Esophagus (tissue), 2 donors: ENCODE data around the gene MRO. TPM values are rescaled to one million over a fixed set of nuclear protein-coding genes. Genes with fewer than 3 reads are reported as not detected.

Experiments used
- H3K27ac ChIP-seq, 2 donors: one replicate each; pipeline ENCODE4 v1.5.1; 2013; ENCODE audit warnings: low read depth in 2 of 2, mild to moderate bottlenecking in 2 of 2, inconsistent platforms in 1 of 2, low read length in 1 of 2, moderate library complexity in 1 of 2
- H3K27me3 ChIP-seq, 2 donors: one replicate each; pipeline ENCODE4 v1.6.1; 2013; ENCODE audit warnings: low read length in 2 of 2, control low read depth in 1 of 2, mild to moderate bottlenecking in 1 of 2; ENCODE audit not compliant: insufficient read depth in 2 of 2, control insufficient read depth in 1 of 2
- H3K36me3 ChIP-seq, 2 donors: one replicate each; pipeline ENCODE4 v1.6.1; 2013; ENCODE audit warnings: low read length in 1 of 2; ENCODE audit not compliant: control insufficient read depth in 2 of 2, insufficient read depth in 2 of 2
- H3K4me1 ChIP-seq, 2 donors: one replicate each; pipeline ENCODE4 v1.6.1; 2013; ENCODE audit warnings: low read length in 1 of 2; ENCODE audit not compliant: control insufficient read depth in 2 of 2, insufficient read depth in 2 of 2
- H3K4me3 ChIP-seq, 2 donors: one replicate each; pipeline ENCODE4 v1.5.1; 2013; ENCODE audit warnings: low read length in 2 of 2, mild to moderate bottlenecking in 2 of 2, low read depth in 1 of 2, moderate library complexity in 1 of 2
- H3K9me3 ChIP-seq, 2 donors: one replicate each; pipeline ENCODE4 v1.6.1; 2013; ENCODE audit warnings: mild to moderate bottlenecking in 2 of 2, low read depth in 1 of 2, low read length in 1 of 2, moderate library complexity in 1 of 2; ENCODE audit not compliant: control insufficient read depth in 2 of 2, insufficient read depth in 1 of 2
- WGBS, 2 donors: extraction: QIAGEN DNeasy Blood & Tissue Kit; methylation state at CpG; one replicate each; pipeline ENCODE4 v1.1.7; 2013; 5-methylcytosine and 5-hydroxymethylcytosine counted together
- polyA plus RNA-seq, 2 donors: library from polyadenylated mRNA; stranded (reverse); fragments of 200-250 nt; gene quantifications; one replicate each; pipeline ENCODE4 v1.2.3, GENCODE V29; 2013
- donor health status: healthy with polysubstance abuse.
- donor health status: Bipolar disorder and iron deficiency.

The MRO gene
- polyA plus RNA-seq, 2 donors: 0.07 to 0.16 TPM

DNA sequence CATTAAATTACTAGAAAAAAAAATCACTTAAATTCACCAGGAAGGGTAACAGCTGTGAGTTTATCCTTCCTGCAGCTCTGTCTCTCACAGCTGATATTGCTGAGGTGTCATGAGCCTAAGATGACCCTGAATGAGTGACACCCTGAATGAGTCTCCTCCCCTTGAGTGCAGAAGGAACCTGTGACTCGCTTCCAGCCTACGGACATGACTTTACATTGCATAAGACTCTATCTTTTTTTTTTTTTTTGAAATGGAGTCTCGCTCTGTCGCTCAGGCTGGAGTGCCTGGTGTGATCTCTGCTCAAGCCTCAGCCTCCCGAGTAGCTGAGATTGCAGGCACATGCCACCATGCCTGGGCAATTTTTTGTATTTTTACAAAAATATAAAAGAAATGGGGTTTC lies 14.1 kb downstream of the MRO start:
- H3K4me1 ChIP-seq: no peaks in the 10 kb centered on the region
- no peaks in the 10 kb centered on the region for H3K9me3 ChIP-seq
- H3K27me3 ChIP-seq: no peaks in the 10 kb centered on the region
- H3K4me3 ChIP-seq: no peak overlapping the region
- 82 to 86% methylated on average over 5 of the region's 5 CpGs for WGBS, 2 donors
- no peak overlapping the region for H3K27ac ChIP-seq
- no peaks in the 10 kb centered on the region for H3K36me3 ChIP-seq

DNA sequence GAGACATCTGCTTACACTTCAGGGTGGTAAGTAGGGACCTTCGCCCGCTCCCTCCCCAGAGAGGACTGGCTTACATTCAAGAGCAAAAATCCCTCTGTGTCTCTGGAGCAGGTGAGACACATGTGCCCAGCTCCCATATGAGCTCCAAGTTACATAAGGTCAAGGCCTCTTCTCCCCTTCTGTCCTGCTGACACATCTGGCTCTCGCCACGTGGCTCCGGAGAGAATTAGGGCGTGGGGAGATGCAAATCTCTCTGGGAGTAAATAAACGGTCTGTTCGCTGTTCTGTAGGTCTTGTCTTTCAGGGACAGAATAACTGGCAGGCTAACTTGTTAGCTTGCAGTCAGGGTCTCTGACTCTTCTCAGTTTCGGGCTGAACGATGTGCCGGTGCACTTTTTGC lies 16.2 kb downstream of the MRO start:
- Histone ChIP-seq H3K27me3 (no peaks in the 10 kb centered on the region), H3K4me3 (no peak overlapping the region), H3K4me1 (no peaks in the 10 kb centered on the region), H3K36me3 (no peaks in the 10 kb centered on the region), H3K9me3 (no peaks in the 10 kb centered on the region), H3K27ac (no peak overlapping the region)
- WGBS, 2 donors: 63 to 79% methylated on average over 11 of the region's 11 CpGs

DNA sequence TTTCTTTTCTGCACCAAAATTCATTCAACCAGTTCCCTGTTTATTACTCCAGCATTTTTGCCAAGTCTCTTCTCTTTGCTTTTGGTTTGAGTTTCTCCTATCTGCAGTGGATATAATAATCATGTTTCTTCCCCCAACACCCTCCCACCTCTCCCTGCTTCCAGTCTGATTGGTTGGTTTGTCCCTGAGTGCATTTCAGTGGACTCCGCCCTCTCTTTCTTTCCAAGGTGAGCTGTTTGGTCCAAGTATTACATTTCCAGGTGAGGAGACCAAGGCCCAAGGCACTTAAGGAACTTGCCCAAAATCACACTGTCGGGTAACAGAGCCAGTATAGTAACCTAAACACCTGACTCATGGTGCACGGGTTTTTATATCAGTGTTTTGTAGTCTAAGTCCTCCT lies 17.7 kb downstream of the MRO start:
- Histone ChIP-seq H3K9me3 (no peaks in the 10 kb centered on the region), H3K27ac (no peak overlapping the region), H3K4me1 (no peaks in the 10 kb centered on the region), H3K27me3 (peaks cover 2 to 4% of the 10 kb centered on the region in 2 donors), H3K4me3 (no peak overlapping the region), H3K36me3 (no peaks in the 10 kb centered on the region)
- 47 to 61% methylated on average over 3 of the region's 3 CpGs for WGBS, 2 donors

DNA sequence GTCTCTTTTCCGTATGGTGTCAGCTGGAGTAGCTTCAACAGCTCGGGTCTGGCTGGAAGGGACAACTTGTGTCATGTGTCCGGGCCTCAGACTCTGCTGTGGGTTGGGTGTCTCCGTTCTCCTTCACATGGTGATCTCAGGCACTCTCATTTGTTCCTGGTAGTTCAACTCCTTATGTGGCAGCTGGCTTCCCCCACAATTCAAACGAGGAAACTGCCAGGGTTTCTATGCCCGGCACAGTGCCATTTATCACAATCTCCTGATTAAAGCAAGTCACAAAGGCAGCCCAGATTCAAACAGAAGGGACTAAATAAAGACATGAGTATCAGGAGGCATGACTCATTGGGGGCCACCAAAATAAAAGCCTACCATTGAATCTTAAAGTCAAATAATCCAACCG lies 22.7 kb downstream of the MRO start:
- Histone ChIP-seq H3K36me3 (no peaks in the 10 kb centered on the region), H3K9me3 (no peaks in the 10 kb centered on the region), H3K4me3 (no peak overlapping the region), H3K27ac (no peak overlapping the region), H3K27me3 (peaks cover 2 to 4% of the 10 kb centered on the region in 2 donors), H3K4me1 (no peaks in the 10 kb centered on the region)
- WGBS, 2 donors: 42 to 50% methylated on average over 7 of the region's 7 CpGs

DNA sequence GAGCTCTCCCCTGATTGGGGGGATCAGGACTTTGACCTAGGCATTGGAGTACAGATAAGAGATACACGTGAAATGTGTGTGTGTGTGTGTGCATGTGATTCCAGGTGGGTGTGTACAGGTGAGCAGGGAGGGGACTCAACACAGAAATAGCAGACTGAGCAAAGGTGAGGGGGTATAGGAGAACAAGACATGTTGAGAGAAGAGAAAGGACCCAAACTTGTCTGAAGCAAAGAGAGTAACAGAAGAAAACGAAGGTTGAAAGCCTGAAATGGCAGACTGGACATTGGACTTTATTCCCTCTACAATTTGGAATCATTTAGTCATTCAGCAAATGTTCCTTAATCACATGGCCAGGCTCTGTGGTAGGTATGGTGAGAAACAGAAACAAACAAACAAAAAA lies 23.3 kb downstream of the MRO start:
- no peaks in the 10 kb centered on the region for H3K4me1 ChIP-seq
- whole genome bisulfite sequencing, 2 donors: 50 to 65% methylated on average over 2 of the region's 2 CpGs
- H3K36me3 ChIP-seq: no peaks in the 10 kb centered on the region
- H3K4me3 ChIP-seq: no peak overlapping the region
- no peak overlapping the region for H3K27ac ChIP-seq
- peaks cover 2 to 4% of the 10 kb centered on the region in 2 donors for H3K27me3 ChIP-seq
- no peaks in the 10 kb centered on the region for H3K9me3 ChIP-seq

DNA sequence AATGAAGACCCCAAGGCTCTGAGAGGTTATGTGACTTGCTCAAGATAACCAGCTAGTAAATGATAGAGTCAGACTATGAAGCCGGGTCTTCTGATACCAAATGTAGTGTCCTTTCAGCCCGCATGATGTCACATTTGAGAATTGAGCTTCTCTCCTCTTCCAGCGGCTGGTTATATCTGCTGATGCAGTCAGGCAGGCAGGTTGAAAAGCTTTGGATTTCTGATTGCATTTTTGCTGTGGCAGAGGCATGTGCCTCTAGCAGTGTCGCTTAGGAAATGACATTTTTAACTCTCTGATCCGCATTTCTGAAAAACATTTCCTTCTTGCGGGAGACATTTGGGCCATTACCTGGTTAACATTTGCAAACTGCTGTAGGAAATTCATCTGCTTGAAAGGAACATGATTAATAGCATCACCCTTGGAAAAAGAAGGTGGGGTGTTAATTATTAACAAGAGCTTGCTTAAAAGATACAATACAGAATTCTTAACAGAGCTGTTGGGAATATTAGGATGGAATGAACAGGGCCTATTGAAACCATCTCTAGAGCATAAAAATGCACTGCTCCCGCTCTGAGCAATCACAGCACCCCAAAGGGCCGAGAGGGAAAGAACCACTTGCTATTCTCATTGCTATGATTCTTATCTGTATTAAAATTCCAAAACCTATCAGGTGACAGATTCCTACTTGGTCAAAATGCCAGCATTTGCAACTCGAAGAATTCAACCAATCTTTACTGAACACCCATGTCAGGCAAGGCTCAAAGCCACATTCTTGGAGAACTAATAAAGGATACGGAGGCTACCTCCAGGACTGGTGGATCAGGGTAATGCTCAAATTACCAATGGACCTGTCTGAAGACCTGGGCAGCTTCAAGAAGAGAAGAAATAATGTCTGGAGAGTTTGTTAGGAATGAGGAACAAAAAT lies 25.9 kb downstream of the MRO start:
- 67 to 82% methylated on average over 10 of the region's 10 CpGs for WGBS, 2 donors
- Histone ChIP-seq H3K9me3 (no peaks in the 10 kb centered on the region), H3K4me3 (no peak overlapping the region), H3K4me1 (no peaks in the 10 kb centered on the region), H3K27ac (no peak overlapping the region), H3K36me3 (no peaks in the 10 kb centered on the region), H3K27me3 (peaks cover 2 to 4% of the 10 kb centered on the region in 2 donors)

DNA sequence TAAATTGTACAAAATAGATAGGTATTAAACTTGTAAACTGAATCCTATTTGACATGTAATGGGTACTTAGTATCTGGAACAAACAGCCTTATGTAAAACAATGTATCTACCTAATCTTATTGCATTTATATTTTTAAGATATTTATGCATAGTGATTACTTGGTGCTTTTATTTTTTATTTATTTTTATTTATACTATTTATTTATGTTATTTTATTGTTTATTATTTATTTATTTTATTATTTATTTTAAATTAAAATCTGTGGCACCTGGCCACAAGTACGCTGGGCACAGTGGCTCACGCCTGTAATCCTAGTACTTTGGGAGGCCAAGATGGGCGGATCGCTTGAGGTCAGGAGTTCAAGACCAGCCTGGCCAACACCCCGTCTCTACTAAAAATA lies 26.9 kb downstream of the MRO start:
- WGBS, 2 donors: 86 to 89% methylated on average over 5 of the region's 5 CpGs
- Histone ChIP-seq H3K9me3 (no peaks in the 10 kb centered on the region), H3K27me3 (peaks cover 2 to 4% of the 10 kb centered on the region in 2 donors), H3K4me1 (no peaks in the 10 kb centered on the region), H3K27ac (no peak overlapping the region), H3K4me3 (no peak overlapping the region), H3K36me3 (no peaks in the 10 kb centered on the region)

DNA sequence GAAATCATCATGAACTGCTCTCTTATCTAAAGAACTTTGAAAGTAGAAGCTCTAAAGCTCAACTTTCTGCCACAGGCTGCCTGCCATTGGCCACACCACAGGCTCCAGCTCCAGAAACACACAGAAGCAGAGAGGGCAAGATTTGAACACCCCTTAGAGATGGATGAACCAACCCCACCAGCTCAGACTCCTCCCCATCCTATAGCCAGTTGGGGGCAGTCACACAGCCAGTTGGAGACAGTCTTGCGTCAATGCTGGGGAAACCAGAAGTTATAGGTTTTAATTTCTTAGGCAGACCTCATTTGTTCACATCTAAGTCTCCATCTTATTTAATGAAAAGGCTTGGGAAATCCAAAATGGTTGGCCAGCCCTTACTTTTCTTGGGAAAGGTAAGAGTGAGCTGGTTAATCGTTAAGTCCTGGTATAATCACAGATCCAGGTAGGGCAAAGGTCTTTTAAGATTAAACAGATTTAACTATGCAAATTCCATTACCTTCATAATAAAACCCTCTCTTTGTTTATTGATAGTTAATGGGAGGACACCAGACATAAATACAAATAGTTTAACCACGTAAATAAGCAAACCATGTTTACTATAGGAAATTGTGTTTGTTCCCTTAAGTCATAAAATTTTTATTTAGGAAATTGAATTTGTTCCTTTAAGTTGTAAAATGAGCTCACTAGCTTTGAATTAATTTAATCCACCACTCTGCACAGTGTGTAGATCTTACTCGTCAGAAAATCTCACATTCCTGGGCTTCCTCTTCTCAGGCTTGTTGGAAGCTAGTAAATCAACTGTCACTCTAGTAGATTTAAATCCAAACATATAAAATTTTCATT lies 28.0 kb downstream of the MRO start:
- no peaks in the 10 kb centered on the region for H3K27me3 ChIP-seq
- no peaks in the 10 kb centered on the region for H3K9me3 ChIP-seq
- no peaks in the 10 kb centered on the region for H3K4me1 ChIP-seq
- no peak overlapping the region for H3K4me3 ChIP-seq
- H3K27ac ChIP-seq: no peak overlapping the region
- WGBS, 2 donors: 60 to 76% methylated on average over 4 of the region's 4 CpGs
- no peaks in the 10 kb centered on the region for H3K36me3 ChIP-seq

DNA sequence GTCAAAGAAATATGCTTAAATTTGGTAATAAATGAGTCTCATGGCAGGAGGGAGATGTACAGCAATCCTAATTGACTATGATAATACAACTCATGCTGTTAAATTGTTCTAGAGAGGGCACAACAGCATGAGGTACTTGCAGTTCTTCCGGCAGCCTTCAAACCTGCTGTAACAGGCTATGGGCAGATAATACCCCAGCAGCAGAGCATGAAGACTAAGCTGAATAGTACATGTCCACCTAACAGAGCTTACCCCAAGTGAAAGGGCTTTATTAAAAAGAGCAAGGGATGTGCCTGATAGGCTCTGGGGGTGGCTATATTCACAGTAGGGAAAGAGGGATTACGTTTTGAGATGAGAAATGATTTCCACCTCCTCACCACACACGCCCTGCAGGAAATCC lies 28.9 kb downstream of the MRO start:
- Histone ChIP-seq H3K4me1 (no peaks in the 10 kb centered on the region), H3K9me3 (no peaks in the 10 kb centered on the region), H3K27ac (no peak overlapping the region), H3K36me3 (no peaks in the 10 kb centered on the region), H3K27me3 (no peaks in the 10 kb centered on the region), H3K4me3 (no peak overlapping the region)
- WGBS, 2 donors: 39 to 59% methylated on average over 3 of the region's 3 CpGs
